RPMI7951 (cell line): ENCODE results near the gene MFAP5. TPM values are rescaled to one million over a fixed set of nuclear protein-coding genes. Genes with fewer than 3 reads are reported as not detected.

ENCODE experiments used
- DNase-seq: peaks from one replicate; pipeline ENCODE4 v3.0.0-alpha.2; 2012; ENCODE audit warnings: low read depth
- total RNA-seq: library from RNA; depleted of rRNA; stranded (reverse); fragments of >200 nt; shearing (Covaris generic); gene quantifications from 2 replicates; pipeline ENCODE4 v1.2.3, GENCODE V29; 2014; rRNA removed

The MFAP5 gene, protein sequence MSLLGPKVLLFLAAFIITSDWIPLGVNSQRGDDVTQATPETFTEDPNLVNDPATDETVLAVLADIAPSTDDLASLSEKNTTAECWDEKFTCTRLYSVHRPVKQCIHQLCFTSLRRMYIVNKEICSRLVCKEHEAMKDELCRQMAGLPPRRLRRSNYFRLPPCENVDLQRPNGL
- 0.68 TPM in 1 of 2 replicates, not detected in the other for total RNA-seq

- no peak for DNase-seq
These were observed at the start of gene MFAP5 for GRCh38 chr12:8662593-8662992. Gene MFAP5, minus strand, starts transcription at chr12:8662826. Its CDS starts 722 bp downstream, at chr12:8662104.

- peak; percentile 47 for DNase-seq
These were observed 46.7 kb upstream of the MFAP5 start for GRCh38 chr12:8709124-8709830.

- no peak for DNase-seq
These were observed 39.5 kb upstream of the MFAP5 start for GRCh38 chr12:8702159-8702558.

- DNase-seq = no peak
These were observed 38.5 kb upstream of the MFAP5 start for GRCh38 chr12:8701046-8701660.

DNA sequence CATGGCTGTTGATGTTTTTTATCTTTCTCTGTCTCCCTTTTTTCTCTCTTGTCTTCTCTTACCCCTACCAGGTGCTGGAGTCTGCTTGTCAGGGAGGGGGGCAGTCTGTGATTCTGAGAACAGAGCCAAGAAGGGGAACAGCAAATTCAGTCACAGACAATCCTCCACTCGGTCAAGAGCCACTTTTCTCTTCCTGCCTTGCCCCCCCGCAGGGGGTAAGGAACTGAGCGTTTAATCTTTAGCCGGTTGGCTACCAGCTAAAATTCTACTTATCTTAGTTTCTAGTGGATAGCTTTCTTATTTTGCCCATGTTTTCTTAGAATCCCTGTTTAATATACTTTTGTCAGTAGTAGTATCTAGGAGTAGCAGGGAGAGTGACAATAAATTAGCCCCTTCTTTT is 37.1 kb upstream of the MFAP5 start:
- DNase-seq = no peak

DNA sequence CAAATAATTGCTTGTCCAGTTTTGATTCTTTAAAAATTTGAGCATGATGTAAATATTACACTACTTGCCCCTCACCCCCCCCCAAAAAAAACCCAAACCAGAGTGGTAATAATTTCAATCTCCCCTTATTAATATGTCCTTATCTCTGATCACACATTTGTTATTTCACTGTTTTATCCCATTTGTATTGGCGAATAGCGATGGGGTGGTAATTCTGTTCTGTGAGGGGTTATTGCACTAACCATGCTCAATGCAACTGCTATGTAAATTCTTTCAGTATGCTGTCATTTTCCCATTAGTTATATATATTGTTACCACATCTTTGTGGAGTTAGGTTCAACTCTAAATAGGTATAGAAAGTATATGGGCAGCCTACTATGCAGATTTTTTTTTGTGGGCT is 36.3 kb upstream of the MFAP5 start:
- DNase-seq = no peak

DNA sequence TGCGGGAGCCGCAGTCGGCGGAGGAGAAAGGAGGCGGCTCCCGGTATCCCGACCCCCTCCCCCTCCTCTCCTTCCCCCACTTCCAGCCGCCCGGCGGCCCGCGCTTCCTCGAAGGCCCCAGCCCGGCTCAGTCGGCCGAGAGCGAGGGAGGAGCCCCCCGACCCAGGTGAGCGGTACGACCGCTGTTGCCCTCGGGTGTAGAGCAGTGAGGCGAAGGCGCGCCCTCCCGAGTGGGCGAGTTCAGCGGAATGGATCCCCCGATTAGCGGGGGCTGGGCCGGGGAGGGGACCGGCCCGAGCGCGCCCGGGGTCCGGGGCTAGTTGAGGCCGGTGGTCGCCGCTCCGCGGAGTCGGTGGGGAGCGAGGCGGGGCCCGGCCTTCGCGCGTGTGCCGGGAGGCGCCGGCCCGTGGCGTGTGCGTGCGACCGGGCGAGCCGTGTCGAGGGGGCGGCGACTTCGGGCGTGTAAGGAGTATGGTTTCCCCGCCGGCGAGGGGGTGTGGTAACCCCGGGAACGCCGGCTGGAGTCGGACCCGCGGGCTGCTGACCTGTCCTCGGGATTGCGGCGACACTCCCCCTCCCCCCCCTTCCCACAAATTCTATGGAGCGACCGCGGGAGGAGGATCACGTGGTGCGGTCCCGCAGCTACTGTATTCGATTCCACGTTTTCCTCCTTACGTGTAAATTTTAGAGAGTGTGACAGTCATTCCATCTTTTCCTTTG is 35.7 kb upstream of the MFAP5 start:
- DNase-seq = peak; percentile 49

DNA sequence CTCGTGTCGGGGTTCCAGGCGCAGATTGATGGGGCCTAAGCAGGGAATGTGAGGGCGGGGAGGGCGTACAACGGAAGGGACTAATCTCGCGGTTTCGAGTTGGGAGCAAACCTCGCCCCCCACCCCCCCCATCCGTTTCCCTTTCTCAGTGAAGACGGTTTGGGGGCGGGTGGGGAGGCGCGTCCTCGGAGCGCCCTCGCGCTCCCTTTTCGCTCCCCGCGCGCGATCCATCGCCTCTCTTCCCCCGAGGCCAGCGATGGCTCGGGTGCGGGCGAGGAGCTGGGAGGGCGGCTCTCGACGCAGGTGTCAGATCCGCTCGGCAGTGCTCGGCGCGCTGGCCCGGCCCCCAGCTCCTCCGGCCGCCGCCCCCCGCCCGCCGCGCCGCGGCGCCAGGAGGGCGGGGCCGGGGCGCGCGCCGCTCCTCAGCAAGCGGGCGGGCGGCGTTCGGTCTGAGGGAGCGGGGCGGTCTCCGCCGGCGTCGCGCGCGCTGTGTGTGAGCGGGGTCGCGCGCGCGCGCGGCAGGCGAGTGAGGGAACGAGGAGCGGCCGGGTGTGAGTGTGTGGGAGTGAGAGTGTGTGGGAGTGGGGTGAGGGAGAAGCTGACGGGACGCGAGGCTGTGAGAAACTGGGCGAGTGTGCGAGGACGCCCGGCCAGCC is 35.0 kb upstream of the MFAP5 start, which contains the start of gene RIMKLB:
Gene RIMKLB (plus strand): TSS at position 516 of the 656 bp plus-strand sequence. CDS start 15,876 bp downstream, outside the sequence.
- peak; percentile 68 for DNase-seq

DNA sequence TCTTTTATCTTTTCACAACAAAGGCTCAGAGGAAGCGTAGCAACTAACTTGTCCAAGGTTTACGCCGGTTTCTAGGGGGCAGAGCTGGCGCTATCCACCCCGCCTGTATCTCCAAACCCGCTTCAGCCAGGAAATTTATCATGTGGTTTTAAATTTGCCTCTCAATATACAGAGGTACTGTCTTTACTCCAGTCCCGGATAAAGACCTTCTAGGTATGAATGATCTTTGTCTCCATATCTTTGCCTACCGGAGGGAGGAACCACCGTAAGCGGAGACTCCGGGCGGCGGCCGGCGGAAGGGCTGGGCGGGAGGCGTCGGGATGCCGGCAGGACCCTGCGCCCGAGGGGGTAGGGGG is 34.5 kb upstream of the MFAP5 start:
- peak; percentile 36 for DNase-seq

GRCh38 chr12:8696442-8697090 is 33.9 kb upstream of the MFAP5 start:
- no peak for DNase-seq

GRCh38 chr12:8695116-8695515 is 32.5 kb upstream of the MFAP5 start:
- DNase-seq = no peak

- no peak for DNase-seq
These were observed 29.9 kb upstream of the MFAP5 start for GRCh38 chr12:8692573-8692972.

- no peak for DNase-seq
These were observed 27.1 kb upstream of the MFAP5 start for GRCh38 chr12:8689681-8690080.

- peak; percentile 75 for DNase-seq
These were observed 25.4 kb upstream of the MFAP5 start for GRCh38 chr12:8687846-8688601.

DNA sequence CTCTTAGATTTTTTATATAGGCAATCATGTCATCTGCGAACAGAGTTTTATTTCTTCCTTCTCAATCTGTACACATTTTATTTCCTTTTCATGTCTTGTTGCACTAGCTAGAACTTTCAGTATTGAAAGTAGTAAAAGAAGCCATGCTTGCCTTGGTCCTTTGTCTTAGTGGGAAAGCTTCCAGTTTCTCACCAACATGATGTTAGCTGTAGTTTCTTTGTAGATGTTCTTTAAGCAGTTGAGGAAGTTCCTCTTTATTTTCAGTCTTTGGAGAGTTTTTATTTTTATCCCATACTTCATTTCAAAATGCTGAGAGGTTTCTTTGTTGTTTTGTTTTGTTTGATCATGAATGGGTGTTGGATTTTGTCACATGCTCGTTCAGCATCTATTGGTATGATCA is 22.4 kb upstream of the MFAP5 start:
- no peak for DNase-seq

DNA sequence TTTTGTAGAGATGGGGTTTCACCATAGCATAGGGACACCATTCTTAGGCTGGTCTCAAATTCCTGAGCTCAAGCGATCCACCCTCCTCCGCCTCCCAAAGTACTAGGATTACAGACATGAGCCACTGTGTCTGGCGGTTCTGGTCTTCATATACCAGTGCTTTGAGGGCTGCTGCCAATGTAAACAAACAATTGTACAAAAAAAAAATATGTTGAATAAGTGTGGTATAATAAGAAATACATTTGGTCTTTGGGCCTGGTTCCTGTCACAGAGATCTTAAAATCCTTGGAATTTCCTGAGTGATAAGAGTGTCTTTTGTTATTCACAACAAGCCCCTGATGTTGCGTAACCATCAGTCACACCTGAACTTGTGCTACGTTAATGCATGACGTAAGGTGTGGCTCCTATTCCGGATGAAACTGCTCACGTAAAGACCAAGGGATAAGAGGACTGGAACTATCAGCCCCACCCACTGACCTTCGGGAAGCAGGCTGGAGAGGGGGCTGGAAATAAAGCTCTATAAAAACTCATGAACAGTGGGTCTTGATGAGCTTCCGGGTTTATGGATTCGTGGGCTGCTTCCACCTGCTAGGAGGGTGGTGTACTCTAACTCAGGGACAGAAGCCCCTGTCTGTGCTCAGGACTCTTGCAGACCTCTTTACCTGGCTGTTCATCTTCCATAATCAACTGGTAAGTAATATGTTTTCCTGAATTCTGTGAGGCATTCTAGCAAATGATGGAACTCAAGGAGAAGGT is 18.7 kb upstream of the MFAP5 start:
- DNase-seq = no peak

DNA sequence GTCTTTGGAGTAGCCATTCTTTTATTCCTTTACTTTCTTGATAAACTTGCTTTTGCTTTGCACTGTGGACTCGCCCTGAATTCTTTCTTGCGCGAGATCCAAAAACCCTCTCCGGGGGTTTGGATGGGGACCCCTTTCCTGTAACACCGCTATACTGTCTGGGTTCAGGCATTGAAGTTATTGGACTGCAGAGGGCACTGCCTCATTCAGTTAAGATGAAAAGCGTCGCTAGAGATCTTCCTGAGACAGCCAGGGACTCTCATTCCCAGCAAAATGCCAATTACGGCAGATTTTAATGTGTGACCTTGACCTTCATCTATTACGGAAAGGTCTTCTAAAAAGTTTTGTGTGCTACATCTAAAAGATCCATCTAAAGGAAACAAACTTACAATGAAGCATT is 17.9 kb upstream of the MFAP5 start:
- no peak for DNase-seq

DNA sequence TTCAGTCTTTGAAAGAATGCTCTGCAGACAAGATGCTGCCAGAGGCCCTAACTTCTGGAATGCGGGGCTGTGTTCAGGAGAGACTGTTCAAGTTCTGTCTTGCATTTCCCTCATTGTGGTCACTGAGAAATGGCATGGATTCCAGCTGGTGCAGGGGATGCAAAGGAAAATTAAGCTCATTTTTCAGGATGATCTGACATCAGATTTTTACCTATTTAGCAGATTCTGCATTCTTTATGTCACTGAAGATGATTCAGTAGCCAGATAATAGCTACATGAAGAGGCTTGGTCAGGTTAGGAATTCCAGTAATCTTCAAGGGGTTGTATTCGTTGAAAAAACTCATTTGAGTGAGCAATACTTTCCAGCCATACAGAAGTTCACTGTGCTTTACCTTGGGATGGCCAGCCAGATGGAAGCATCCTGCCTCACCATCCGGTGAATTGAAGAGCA is 16.1 kb upstream of the MFAP5 start:
- no peak for DNase-seq

DNA sequence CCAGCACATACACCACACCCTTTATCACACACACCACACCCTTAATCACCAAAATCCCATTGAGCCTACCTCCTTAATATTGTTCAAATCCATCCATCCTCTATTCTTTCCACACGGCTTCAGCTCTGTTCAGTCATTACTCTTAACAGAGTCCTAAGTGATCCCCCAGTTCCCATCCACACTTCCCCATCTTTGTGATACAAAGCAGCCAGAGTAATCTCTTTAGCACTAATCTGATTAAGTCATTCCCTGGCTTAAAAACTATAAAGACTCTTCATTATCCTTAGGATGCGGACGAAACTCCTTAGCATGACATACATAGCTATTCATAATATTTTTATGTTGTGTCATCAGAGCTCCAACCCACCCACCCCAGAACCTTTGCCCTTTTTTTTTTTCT is 14.7 kb upstream of the MFAP5 start:
- DNase-seq = no peak

DNA sequence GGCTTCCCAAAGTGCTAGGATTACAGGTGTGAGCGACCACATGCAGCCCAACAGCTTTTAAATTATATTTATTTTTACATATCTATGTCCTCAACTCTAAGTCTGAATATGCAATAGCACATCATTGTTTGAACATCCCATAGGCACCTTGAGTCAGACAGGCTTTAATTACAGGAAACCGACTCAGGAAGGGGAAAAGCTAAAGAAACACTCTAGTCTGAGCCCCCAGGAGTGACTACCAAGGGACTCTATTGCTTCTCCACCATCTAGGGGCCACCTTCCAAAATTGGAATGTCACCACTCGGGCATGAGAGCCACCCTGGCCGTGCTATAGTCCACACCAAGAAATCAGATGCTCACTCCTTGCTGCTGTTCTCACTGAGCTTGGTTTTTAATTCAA is 14.0 kb upstream of the MFAP5 start:
- DNase-seq = no peak
